A673 (cell line): ENCODE data around the gene EZH1. TPM values are rescaled to one million over a fixed set of nuclear protein-coding genes. Genes with fewer than 3 reads are reported as not detected.

Experiments
- BruUV-seq: library from RNA; stranded (reverse); fragments of 400-500 nt; replicated peaks from 2 replicates; lab custom pipeline; 2021; lab: Mats Ljungman, UMichigan
- CTCF ChIA-PET: fragments of 300-600 bp; sonication (Branson Sonifier 250); formaldehyde crosslinking; loops from one replicate; lab custom pipeline; 2022; ENCODE audit warnings: antibody characterized with exemption; lab: Charles Lee
- POLR2A ChIA-PET: fragments of 300-600 bp; sonication (Branson Sonifier 250); formaldehyde crosslinking; loops from one replicate; lab custom pipeline; 2022; ENCODE audit warnings: antibody characterized with exemption; ENCODE audit not compliant: low non-redundant PET; lab: Charles Lee
- DNase-seq: peaks from one replicate; pipeline ENCODE4 v3.0.0-alpha.2; 2015; ENCODE audit warnings: low spot score
- H3K27ac ChIP-seq: fragments of 200-600 bp; sonication (generic); 2 replicates; pipeline ENCODE4 v1.5.1; 2016; ENCODE audit warnings: mixed run types, low read depth, mild to moderate bottlenecking, mixed read lengths, antibody characterized with exemption, low read length; ENCODE audit not compliant: poor library complexity, severe bottlenecking
- H3K27me3 ChIP-seq: fragments of 200-600 bp; sonication (generic); replicated peaks from 2 replicates; pipeline ENCODE4 v1.6.1; 2017; ENCODE audit warnings: mixed run types, low read depth, mild to moderate bottlenecking, mixed read lengths, antibody characterized with exemption, low read length; ENCODE audit not compliant: insufficient read depth, poor library complexity
- H3K36me3 ChIP-seq: fragments of 200-600 bp; sonication (generic); 2 replicates; pipeline ENCODE4 v1.6.1; 2016; ENCODE audit warnings: mixed run types, mild to moderate bottlenecking, mixed read lengths, antibody characterized with exemption, low read length; ENCODE audit not compliant: insufficient read depth, poor library complexity, severe bottlenecking
- H3K4me1 ChIP-seq: fragments of 200-600 bp; sonication (generic); 2 replicates; pipeline ENCODE4 v1.6.1; 2017; ENCODE audit warnings: mixed run types, mild to moderate bottlenecking, mixed read lengths, antibody characterized with exemption, low read length; ENCODE audit not compliant: insufficient read depth, poor library complexity, severe bottlenecking
- H3K4me3 ChIP-seq: fragments of 200-600 bp; sonication (generic); 2 replicates; pipeline ENCODE4 v1.5.1; 2016; ENCODE audit warnings: low read depth, mixed run types, mild to moderate bottlenecking, mixed read lengths, low read length; ENCODE audit not compliant: poor library complexity, severe bottlenecking
- H3K9me3 ChIP-seq: fragments of 200-600 bp; sonication (generic); 2 replicates; pipeline ENCODE4 v1.6.1; 2016; ENCODE audit warnings: mixed run types, low read depth, mild to moderate bottlenecking, mixed read lengths, antibody characterized with exemption, low read length; ENCODE audit not compliant: poor library complexity, severe bottlenecking
- EZH2 ChIP-seq: fragments of 200-600 bp; sonication (generic); IDR thresholded peaks from 2 replicates; pipeline ENCODE4 v1.6.1; 2017; ENCODE audit warnings: borderline replicate concordance, low read depth, mild to moderate bottlenecking, mixed read lengths, antibody characterized with exemption, low read length; ENCODE audit not compliant: poor library complexity, severe bottlenecking
- intact Hi-C: fragments of 100-400 bp; cut with micrococcal nuclease; formaldehyde crosslinking; loops from one replicate; pipeline ENCODE4 v1.10.0; 2022; ENCODE audit not compliant: unreplicated experiment
- total RNA-seq: library from RNA; stranded (reverse); gene quantifications from 2 replicates; pipeline ENCODE4 v1.2.3, GENCODE V29; 2021
- TF ChIP-seq, protein P1 (sequence below): fragments of 300-800, 200-600 bp; sonication (generic); conservative IDR thresholded peaks from 2 replicates; pipeline ENCODE4 v1.5.1; 2017; ENCODE audit warnings: low read depth, mild to moderate bottlenecking, antibody characterized with exemption, low read length, moderate library complexity, mixed read lengths

The EZH1 gene
- total RNA-seq, 1 experiment from 2014 or later = 16.4 TPM

DNA sequence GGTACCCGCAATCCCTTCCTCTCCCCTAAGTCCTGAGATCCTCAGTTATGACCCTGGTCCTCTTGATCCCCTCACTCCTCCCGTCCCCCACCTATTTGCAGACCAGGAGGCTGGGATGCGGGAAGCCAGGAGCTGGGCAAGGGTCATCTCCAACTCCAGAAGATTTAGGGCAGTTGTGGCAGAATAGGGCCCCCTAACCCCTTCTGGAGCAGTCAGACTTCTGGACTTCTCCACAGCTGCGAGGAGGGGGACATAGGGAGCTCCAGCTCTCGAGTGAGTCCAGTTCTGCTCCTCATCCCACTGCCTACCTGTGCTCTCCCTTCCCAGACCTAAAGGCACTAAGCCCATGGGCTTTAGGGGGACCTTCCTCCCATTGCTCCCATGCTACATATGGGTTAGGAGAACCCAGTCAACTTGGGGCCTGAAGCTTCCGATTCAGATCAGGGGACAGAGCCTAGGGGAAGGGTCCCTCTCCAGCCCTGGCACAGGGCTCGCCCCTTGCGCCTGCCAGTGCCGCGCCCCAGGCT lies 36.9 kb upstream of the EZH1 start:
- no TSS peak for BruUV-seq
- no peak for DNase-seq
- ChIA-PET POLR2A (no interaction called here), CTCF (no interaction called here)
- H3K9me3 ChIP-seq = no peaks in the 10 kb centered on the region
- H3K4me1 ChIP-seq = no peaks in the 10 kb centered on the region
- no peaks in the 10 kb centered on the region for H3K36me3 ChIP-seq
- no peak overlapping the region for H3K4me3 ChIP-seq
- peaks cover 13% of the 10 kb centered on the region for H3K27me3 ChIP-seq
- TF ChIP-seq, protein P1, sequence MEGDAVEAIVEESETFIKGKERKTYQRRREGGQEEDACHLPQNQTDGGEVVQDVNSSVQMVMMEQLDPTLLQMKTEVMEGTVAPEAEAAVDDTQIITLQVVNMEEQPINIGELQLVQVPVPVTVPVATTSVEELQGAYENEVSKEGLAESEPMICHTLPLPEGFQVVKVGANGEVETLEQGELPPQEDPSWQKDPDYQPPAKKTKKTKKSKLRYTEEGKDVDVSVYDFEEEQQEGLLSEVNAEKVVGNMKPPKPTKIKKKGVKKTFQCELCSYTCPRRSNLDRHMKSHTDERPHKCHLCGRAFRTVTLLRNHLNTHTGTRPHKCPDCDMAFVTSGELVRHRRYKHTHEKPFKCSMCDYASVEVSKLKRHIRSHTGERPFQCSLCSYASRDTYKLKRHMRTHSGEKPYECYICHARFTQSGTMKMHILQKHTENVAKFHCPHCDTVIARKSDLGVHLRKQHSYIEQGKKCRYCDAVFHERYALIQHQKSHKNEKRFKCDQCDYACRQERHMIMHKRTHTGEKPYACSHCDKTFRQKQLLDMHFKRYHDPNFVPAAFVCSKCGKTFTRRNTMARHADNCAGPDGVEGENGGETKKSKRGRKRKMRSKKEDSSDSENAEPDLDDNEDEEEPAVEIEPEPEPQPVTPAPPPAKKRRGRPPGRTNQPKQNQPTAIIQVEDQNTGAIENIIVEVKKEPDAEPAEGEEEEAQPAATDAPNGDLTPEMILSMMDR = no peak
- TF ChIP-seq EZH2 = no peak
- intact Hi-C loops = no loop called here
- H3K27ac ChIP-seq = no peak overlapping the region

DNA sequence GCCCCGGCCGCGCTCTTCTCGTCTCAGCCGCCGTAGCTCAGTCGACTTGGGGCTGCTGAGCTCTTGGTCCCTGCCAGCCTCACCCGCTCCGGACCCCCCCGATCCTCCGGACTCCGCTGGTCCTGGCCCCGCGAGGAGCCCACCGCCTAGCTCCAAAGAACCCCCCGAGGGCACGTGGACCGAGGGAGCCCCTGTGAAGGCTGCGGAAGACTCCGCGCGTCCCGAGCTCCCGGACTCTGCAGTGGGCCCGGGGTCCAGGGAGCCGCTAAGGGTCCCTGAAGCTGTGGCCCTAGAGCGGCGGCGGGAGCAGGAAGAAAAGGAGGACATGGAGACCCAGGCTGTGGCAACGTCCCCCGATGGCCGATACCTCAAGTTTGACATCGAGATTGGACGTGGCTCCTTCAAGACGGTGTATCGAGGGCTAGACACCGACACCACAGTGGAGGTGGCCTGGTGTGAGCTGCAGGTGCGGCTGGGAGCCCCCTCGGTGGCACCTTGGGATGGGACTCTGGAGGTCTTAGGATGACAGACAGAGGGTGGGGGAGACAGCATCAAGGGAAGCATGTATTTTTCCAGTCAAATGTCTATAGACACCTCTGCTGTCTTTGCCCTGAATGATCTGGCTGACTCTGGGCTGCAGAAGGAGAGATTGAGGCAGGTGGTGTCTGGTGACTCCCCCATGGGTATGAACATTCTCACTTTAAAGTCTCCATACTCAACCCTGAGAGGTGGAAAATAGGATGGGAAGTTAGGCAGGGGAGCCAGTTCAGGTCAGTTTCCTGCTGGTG lies 36.2 kb upstream of the EZH1 start:
- DNase-seq = no peak
- peaks cover 13% of the 10 kb centered on the region for H3K27me3 ChIP-seq
- peak overlapping the region; percentile 43 for H3K4me3 ChIP-seq
- TF ChIP-seq EZH2 = no peak
- H3K27ac ChIP-seq = no peak overlapping the region
- no TSS peak for BruUV-seq
- H3K36me3 ChIP-seq = no peaks in the 10 kb centered on the region
- POLR2A ChIA-PET = no interaction called here
- H3K4me1 ChIP-seq = no peaks in the 10 kb centered on the region
- CTCF ChIA-PET = no interaction called here
- H3K9me3 ChIP-seq = no peaks in the 10 kb centered on the region
- intact Hi-C loops = no loop called here

DNA sequence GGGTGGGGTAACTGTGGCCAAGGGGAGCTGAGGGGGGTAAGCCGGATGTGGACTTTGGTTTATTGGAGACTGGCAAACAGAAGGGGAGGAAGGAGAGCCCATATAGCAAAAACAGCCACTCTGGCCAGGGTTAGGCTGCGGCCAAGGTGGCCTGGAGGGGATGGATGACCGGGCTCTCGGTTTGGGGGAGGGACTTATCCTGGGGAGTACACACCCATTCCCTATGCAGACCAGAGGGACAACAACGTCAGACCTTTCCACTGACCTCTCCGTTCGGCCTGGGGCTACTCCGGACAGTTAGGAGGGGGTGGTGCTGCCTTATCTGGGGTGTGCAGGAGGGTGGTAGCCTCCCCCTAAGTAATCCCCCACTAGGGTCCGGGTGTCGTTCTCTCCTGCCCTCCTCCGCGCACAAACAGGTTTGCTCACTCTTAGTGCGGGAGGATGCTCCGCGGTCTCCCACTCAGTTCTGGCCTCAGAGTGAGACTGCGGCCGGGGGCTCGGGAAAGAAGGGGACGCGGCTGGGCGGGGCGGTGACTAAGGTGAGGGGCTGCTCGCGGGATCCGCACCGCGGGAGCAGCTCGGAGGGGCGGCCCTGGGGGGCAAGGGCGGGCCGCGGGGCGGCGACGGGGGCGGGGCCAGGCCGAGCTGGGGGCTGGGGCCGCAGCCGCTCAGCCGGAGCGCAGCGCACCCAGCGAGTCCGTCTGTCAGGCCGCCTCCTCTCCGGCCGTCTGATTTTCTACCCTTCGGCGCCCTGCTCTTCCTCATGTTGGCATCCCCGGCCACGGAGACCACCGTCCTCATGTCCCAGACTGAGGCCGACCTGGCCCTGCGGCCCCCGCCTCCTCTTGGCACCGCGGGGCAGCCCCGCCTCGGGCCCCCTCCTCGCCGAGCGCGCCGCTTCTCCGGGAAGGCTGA lies 35.4 kb upstream of the EZH1 start, which contains the start of gene WNK4:
TSS of gene WNK4 (plus strand) at position 675 of the 915 bp plus-strand sequence. CDS start at position 764, 89 bp downstream.
- Histone ChIP-seq H3K4me3 (peak within 1 kb of the TSS; percentile 43), H3K36me3 (no peaks in the 10 kb centered on the region), H3K27me3 (peaks cover 13% of the 10 kb centered on the region), H3K27ac (no peak within 1 kb of the TSS), H3K4me1 (no peaks in the 10 kb centered on the region), H3K9me3 (no peaks in the 10 kb centered on the region)
- intact Hi-C loops = no loop called here
- BruUV-seq = no TSS peak
- DNase-seq = no peak
- POLR2A ChIA-PET = no interaction called here
- TF ChIP-seq, protein P1 = no peak
- no peak for TF ChIP-seq EZH2
- CTCF ChIA-PET = no interaction called here
